HCT116 (cell line): ENCODE measurements around the gene PKN2. TPM values are rescaled to one million over a fixed set of nuclear protein-coding genes. Genes with fewer than 3 reads are reported as not detected.

Experiments
- ATAC-seq: fragments of 200-7000 bp; cut with Tn5 transposase; 2 replicates; pipeline ENCODE4 v1.9.1; 2020; ENCODE audit warnings: mild to moderate bottlenecking, moderate library complexity
- BruUV-seq: library from RNA; stranded (reverse); fragments of 400-500 nt; replicated peaks from 2 replicates; lab custom pipeline; 2021; lab: Mats Ljungman, UMichigan
- CTCF ChIA-PET: fragments of 300-600 bp; sonication (Branson Sonifier 250); formaldehyde crosslinking; loops from one replicate; lab custom pipeline; 2021; ENCODE audit warnings: antibody characterized with exemption; lab: Charles Lee
- POLR2A ChIA-PET: fragments of 300-600, 350-600 bp; sonication (Branson Sonifier 250); formaldehyde crosslinking; loops from one replicate; lab custom pipeline; 2021; ENCODE audit warnings: antibody characterized with exemption; lab: Charles Lee
- RAD21 ChIA-PET, 2 experiments: fragments of 300-600 bp; sonication (Branson Sonifier 250); formaldehyde crosslinking; loops; one replicate each; lab custom pipeline; 2023; ENCODE audit warnings: low total read pairs in 2 of 2; ENCODE audit not compliant: uncharacterized antibody in 2 of 2, unreplicated experiment in 2 of 2, low non-redundant PET in 1 of 2; lab: Charles Lee
- DNase-seq: peaks from one replicate; pipeline ENCODE4 v3.0.0-alpha.2; 2010; ENCODE audit warnings: low read depth, low spot score
- H2AFZ ChIP-seq: fragments of 200-600 bp; shearing (Covaris generic), sonication (generic); 2 replicates; pipeline ENCODE4 v1.6.1; 2017; ENCODE audit warnings: low read depth, mixed run types, mixed read lengths, antibody characterized with exemption, low read length; ENCODE audit not compliant: poor library complexity, severe bottlenecking
- H3K27ac ChIP-seq: 2 replicates; pipeline ENCODE4 v1.5.1; 2012; ENCODE audit warnings: low read depth, low read length
- H3K27me3 ChIP-seq: fragments of 200-600 bp; sonication (generic); 2 replicates; pipeline ENCODE4 v1.6.1; 2016; ENCODE audit warnings: mixed run types, low read length, mixed read lengths; ENCODE audit not compliant: insufficient read depth
- H3K36me3 ChIP-seq, 2 experiments: fragments of 200-500 bp in 1 of 2; fragments of 200-600 bp in 1 of 2; sonication (Bioruptor generic) in 1 of 2; sonication (generic) in 1 of 2; 2 replicates each; pipeline versions ENCODE4 v1.5.1 to v1.6.1; 2014 to 2016; ENCODE audit warnings: low read length in 2 of 2, inconsistent platforms in 1 of 2, mixed read lengths in 1 of 2, mixed run types in 1 of 2; ENCODE audit not compliant: insufficient read depth in 2 of 2, control insufficient read depth in 1 of 2
- H3K4me1 ChIP-seq, 2 experiments: fragments of 200-600 bp in 1 of 2; sonication (generic) in 1 of 2; 2 replicates each; pipeline versions ENCODE4 v1.5.1 to v1.6.1; 2012 to 2017; ENCODE audit warnings: low read length in 2 of 2, inconsistent platforms in 1 of 2, mild to moderate bottlenecking in 1 of 2, mixed read lengths in 1 of 2, mixed run types in 1 of 2, moderate library complexity in 1 of 2; ENCODE audit not compliant: insufficient read depth in 2 of 2, control insufficient read depth in 1 of 2
- H3K4me2 ChIP-seq: fragments of 200-600 bp; sonication (generic); 2 replicates; pipeline ENCODE4 v1.6.1; 2017; ENCODE audit warnings: mixed run types, low read length, mixed read lengths
- H3K4me3 ChIP-seq, 2 experiments: fragments of 200-600 bp in 1 of 2; sonication (generic) in 1 of 2; replicated peaks in 1 of 2; 2 replicates each; pipeline ENCODE4 v1.5.1; 2011 to 2016; ENCODE audit warnings: low read length in 2 of 2, control low read depth in 1 of 2, low read depth in 1 of 2, mild to moderate bottlenecking in 1 of 2, mixed read lengths in 1 of 2, mixed run types in 1 of 2
- H3K79me2 ChIP-seq: fragments of 200-600 bp; sonication (generic); 2 replicates; pipeline ENCODE4 v1.6.1; 2017; ENCODE audit warnings: mild to moderate bottlenecking, mixed run types, low read length, moderate library complexity, mixed read lengths; ENCODE audit not compliant: insufficient read depth
- H3K9ac ChIP-seq: fragments of 200-600 bp; sonication (generic); 2 replicates; pipeline ENCODE4 v1.6.1; 2016; ENCODE audit warnings: low read length, mixed read lengths
- H3K9me2 ChIP-seq: fragments of 200-600 bp; sonication (generic), shearing (Covaris generic); 2 replicates; pipeline ENCODE4 v1.6.1; 2017; ENCODE audit warnings: mixed run types, mild to moderate bottlenecking, moderate library complexity; ENCODE audit not compliant: insufficient read depth
- H3K9me3 ChIP-seq, 2 experiments: fragments of 200-500 bp in 1 of 2; fragments of 200-600 bp in 1 of 2; sonication (Bioruptor generic) in 1 of 2; sonication (generic) in 1 of 2; 2 replicates each; pipeline ENCODE4 v1.6.1; 2014 to 2017; ENCODE audit warnings: low read length in 2 of 2, mixed read lengths in 2 of 2, inconsistent platforms in 1 of 2, low read depth in 1 of 2, mild to moderate bottlenecking in 1 of 2, mixed run types in 1 of 2, moderate library complexity in 1 of 2; ENCODE audit not compliant: control insufficient read depth in 1 of 2, insufficient read depth in 1 of 2
- H4K20me1 ChIP-seq: fragments of 200-600 bp; sonication (generic), shearing (Covaris generic); 2 replicates; pipeline ENCODE4 v1.6.1; 2017; ENCODE audit warnings: mixed run types, mild to moderate bottlenecking, moderate library complexity; ENCODE audit not compliant: insufficient read depth
- EGR1 ChIP-seq: IDR thresholded peaks from 2 replicates; pipeline ENCODE4 v1.6.1; 2012; ENCODE audit warnings: low read depth
- ELF1 ChIP-seq: IDR thresholded peaks from 2 replicates; pipeline ENCODE4 v1.6.1; 2012; ENCODE audit warnings: low read depth, borderline replicate concordance
- EZH2phosphoT487 ChIP-seq: fragments of 200-600 bp; IDR thresholded peaks from 2 replicates; pipeline ENCODE4 v1.6.1; 2018; ENCODE audit warnings: antibody characterized with exemption, borderline replicate concordance
- JUND ChIP-seq: IDR thresholded peaks from 2 replicates; pipeline ENCODE4 v1.6.1; 2012
- SIN3A ChIP-seq: IDR thresholded peaks from 2 replicates; pipeline ENCODE4 v1.6.1; 2012; ENCODE audit warnings: low read depth
- ZBTB33 ChIP-seq: IDR thresholded peaks from 2 replicates; pipeline ENCODE4 v1.6.1; 2011; ENCODE audit warnings: mild to moderate bottlenecking, low read length, moderate library complexity; ENCODE audit not compliant: insufficient replicate concordance; ENCODE audit errors: extremely low read depth
- ZNF274 ChIP-seq: fragments of 200-500 bp; sonication (Bioruptor generic); IDR thresholded peaks from 2 replicates; pipeline ENCODE4 v1.6.1; 2014; ENCODE audit warnings: mild to moderate bottlenecking, low read depth, low read length, inconsistent platforms
- intact Hi-C: fragments of 100-400 bp; cut with micrococcal nuclease; formaldehyde crosslinking; loops from 2 replicates; pipeline ENCODE4 v1.10.0; 2022
- total RNA-seq: library from RNA; stranded (reverse); gene quantifications from one replicate; pipeline ENCODE4 v1.2.1, GENCODE V29; 2021; ENCODE audit not compliant: unreplicated experiment
- TF ChIP-seq, protein P1 (sequence below): IDR thresholded peaks from 2 replicates; pipeline ENCODE4 v1.6.1; 2012
- TF ChIP-seq, protein P2 (sequence below), 3 experiments: fragments of 200-600 bp in 1 of 3; sonication (generic) in 1 of 3; IDR thresholded peaks in 2 of 3; conservative IDR thresholded peaks in 1 of 3; 2 replicates each; pipeline ENCODE4 v1.5.1; 2012 to 2017; ENCODE audit warnings: low read depth in 2 of 3, low read length in 2 of 3, antibody characterized with exemption in 1 of 3, borderline replicate concordance in 1 of 3, control low read depth in 1 of 3, mild to moderate bottlenecking in 1 of 3, mixed read lengths in 1 of 3, mixed run types in 1 of 3, moderate library complexity in 1 of 3; ENCODE audit not compliant: insufficient read depth in 1 of 3

PKN2 gene
- total RNA-seq, 1 experiment from 2014 or later: 44.3 TPM

GRCh38 chr1:88780485-88780884 lies 96.4 kb downstream of the PKN2 start:
- CTCF ChIA-PET: no interaction called here
- TF ChIP-seq EZH2phosphoT487 (no peak), SIN3A (no peak), JUND (no peak), ZBTB33 (no peak), EGR1 (no peak), ELF1 (no peak), ZNF274 (no peak)
- TF ChIP-seq, protein P1, sequence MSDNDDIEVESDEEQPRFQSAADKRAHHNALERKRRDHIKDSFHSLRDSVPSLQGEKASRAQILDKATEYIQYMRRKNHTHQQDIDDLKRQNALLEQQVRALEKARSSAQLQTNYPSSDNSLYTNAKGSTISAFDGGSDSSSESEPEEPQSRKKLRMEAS: no peak
- TF ChIP-seq, protein P2, sequence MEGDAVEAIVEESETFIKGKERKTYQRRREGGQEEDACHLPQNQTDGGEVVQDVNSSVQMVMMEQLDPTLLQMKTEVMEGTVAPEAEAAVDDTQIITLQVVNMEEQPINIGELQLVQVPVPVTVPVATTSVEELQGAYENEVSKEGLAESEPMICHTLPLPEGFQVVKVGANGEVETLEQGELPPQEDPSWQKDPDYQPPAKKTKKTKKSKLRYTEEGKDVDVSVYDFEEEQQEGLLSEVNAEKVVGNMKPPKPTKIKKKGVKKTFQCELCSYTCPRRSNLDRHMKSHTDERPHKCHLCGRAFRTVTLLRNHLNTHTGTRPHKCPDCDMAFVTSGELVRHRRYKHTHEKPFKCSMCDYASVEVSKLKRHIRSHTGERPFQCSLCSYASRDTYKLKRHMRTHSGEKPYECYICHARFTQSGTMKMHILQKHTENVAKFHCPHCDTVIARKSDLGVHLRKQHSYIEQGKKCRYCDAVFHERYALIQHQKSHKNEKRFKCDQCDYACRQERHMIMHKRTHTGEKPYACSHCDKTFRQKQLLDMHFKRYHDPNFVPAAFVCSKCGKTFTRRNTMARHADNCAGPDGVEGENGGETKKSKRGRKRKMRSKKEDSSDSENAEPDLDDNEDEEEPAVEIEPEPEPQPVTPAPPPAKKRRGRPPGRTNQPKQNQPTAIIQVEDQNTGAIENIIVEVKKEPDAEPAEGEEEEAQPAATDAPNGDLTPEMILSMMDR (IDR thresholded peaks at IDR 0.05 in 2 of 3, conservative IDR thresholded peaks at IDR 0.05 in 1 of 3; ENCODE audit: borderline replicate concordance in 1 of 3, insufficient read depth in 1 of 3, low read depth in 2 of 3, low read length in 2 of 3): no peak
- peaks cover 0 to 2% of the 10 kb centered on the region in 2 experiments; a peak in 2 of 4 replicates for H3K4me1 ChIP-seq
- H4K20me1 ChIP-seq: no peaks in the 10 kb centered on the region
- intact Hi-C loops: no loop called here
- RAD21 ChIA-PET: no interaction called here
- H3K79me2 ChIP-seq: 0 out of 2 replicates have a peak, but pooled peaks cover 2% of the 10 kb centered on the region
- H3K9me3 ChIP-seq: no peaks in the 10 kb centered on the region
- POLR2A ChIA-PET: no interaction called here
- H3K4me2 ChIP-seq: no peak overlapping the region
- no peak overlapping the region for H3K4me3 ChIP-seq
- no TSS peak for BruUV-seq
- peaks cover 0 to 2% of the 10 kb centered on the region in 2 experiments; a peak in 1 of 4 replicates for H3K36me3 ChIP-seq
- H3K27me3 ChIP-seq: no peaks in the 10 kb centered on the region
- no peak overlapping the region for H3K27ac ChIP-seq
- H2AFZ ChIP-seq: no peak overlapping the region
- DNase-seq: no peak
- H3K9ac ChIP-seq: no peak overlapping the region
- no peak for ATAC-seq
- H3K9me2 ChIP-seq: no peaks in the 10 kb centered on the region
